Choroid plexus epithelial cell (primary cell): ENCODE measurements around the gene EFNA5.

Experiments used
- DNase-seq: peaks from one replicate; pipeline ENCODE4 v3.0.0-alpha.2; 2010; ENCODE audit warnings: low read depth
- H3K4me3 ChIP-seq: 2 replicates; pipeline ENCODE4 v1.5.1; 2011; ENCODE audit warnings: low read depth, mild to moderate bottlenecking, control low read depth, low read length, moderate library complexity
- TF ChIP-seq, protein P1 (sequence below): conservative IDR thresholded peaks from 2 replicates; pipeline ENCODE4 v1.5.1; 2011; ENCODE audit warnings: low read depth, mild to moderate bottlenecking, control low read depth, inconsistent platforms, low read length, moderate library complexity

EFNA5 gene

DNA sequence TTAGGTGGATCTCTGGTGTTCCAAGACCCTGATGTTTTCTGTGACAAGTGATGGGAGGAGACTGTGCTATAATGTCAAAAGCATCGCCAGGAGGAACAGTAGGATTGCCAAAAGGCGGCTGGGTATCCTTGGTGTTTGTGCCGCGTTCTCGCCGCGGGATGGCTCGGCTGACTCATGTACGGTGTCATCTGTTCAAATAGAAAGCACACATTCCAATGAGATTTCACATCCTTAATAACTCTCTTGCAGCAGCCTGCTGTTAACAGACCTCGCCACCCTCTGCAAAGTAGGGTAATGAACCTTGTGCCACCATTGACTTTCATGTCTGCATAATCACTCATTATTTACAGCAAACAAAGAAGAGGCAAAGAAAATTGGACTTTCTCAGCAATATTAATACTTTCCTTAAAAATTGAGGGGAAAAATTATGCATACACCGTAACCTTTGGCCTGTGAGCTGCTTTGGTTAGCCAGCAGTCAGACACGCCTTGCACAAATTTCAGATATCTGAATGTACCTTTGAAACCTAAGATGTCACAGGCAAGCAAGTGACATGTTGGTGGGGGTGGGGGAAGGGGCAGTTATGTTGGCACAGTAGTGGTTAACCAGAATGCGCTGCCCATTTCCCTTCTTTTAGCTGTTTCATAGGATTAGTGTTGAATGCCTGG is 289.4 kb downstream of the EFNA5 start:
- H3K4me3 ChIP-seq = no peak overlapping the region
- peak; percentile 92 for DNase-seq
- TF ChIP-seq, protein P1, sequence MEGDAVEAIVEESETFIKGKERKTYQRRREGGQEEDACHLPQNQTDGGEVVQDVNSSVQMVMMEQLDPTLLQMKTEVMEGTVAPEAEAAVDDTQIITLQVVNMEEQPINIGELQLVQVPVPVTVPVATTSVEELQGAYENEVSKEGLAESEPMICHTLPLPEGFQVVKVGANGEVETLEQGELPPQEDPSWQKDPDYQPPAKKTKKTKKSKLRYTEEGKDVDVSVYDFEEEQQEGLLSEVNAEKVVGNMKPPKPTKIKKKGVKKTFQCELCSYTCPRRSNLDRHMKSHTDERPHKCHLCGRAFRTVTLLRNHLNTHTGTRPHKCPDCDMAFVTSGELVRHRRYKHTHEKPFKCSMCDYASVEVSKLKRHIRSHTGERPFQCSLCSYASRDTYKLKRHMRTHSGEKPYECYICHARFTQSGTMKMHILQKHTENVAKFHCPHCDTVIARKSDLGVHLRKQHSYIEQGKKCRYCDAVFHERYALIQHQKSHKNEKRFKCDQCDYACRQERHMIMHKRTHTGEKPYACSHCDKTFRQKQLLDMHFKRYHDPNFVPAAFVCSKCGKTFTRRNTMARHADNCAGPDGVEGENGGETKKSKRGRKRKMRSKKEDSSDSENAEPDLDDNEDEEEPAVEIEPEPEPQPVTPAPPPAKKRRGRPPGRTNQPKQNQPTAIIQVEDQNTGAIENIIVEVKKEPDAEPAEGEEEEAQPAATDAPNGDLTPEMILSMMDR = peak; percentile 23

DNA sequence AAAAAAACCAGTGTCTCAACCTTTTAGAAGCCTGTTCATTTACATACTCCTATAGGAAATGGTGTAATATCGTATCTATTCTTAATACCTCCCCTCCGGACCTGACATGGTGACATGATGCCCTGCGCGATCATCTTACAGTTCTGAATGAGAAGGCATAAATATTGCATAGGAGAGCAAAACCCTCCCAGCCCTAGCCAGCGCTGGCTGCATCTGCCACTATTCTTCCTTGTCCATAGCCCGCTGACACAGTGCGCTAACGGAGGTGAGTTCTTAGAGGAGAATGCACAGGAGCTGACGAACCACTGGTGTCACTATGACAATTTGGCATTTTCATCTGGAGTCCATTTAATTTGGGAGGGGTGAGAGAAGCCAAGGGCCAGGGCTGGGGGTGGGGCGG is 290.1 kb downstream of the EFNA5 start:
- DNase-seq = no peak
- no peak overlapping the region for H3K4me3 ChIP-seq
- TF ChIP-seq, protein P1 = no peak

DNA sequence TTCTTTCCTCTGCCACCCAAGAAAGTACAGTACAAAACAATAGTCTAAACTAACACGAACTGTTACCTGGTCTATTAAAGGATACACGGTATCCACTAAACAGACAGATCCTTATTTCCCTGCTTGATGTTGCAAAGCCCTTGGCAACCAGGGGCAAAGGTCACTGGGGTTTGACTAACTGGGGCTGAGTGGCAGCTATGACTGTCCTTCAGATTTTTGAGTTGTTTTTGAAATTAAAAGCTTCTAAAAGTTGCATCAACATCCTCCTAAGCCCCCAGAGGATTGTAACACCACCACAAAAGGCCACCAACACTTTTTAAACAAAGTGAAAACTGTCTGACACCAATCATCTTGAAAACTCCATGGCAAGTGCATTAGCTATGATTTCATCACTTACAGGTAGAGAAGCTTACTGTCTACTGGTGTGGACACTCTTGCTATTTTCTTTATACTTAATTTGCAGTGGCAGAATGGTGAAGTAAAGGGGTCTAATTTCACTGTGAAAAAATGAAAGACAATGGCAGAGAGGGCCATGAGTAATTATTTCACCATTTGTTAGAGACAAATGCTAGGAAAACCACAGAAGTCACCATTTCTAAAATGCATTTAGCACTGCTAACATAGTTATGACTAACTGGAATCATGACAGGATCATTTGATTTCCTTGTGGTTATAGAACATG is 292.4 kb downstream of the EFNA5 start:
- TF ChIP-seq, protein P1 = no peak
- no peak overlapping the region for H3K4me3 ChIP-seq
- DNase-seq = no peak

DNA sequence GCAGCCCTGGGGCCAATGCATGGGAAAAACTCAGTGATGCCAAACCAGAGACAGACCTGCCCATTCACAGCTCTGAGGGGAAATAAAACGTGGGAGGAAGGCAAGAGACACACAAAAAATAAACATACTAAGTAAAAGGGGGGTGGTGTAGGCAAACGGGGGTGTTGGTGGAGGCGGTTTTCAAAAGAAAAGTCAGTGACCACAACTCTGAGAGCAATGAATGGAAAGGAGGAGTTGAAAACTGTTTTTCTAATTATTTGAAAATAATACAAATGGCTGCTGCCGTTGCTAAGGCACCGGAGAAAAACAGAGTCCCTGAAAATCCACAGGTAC is 293.5 kb downstream of the EFNA5 start:
- TF ChIP-seq, protein P1 = no peak
- no peak overlapping the region for H3K4me3 ChIP-seq
- DNase-seq = no peak

DNA sequence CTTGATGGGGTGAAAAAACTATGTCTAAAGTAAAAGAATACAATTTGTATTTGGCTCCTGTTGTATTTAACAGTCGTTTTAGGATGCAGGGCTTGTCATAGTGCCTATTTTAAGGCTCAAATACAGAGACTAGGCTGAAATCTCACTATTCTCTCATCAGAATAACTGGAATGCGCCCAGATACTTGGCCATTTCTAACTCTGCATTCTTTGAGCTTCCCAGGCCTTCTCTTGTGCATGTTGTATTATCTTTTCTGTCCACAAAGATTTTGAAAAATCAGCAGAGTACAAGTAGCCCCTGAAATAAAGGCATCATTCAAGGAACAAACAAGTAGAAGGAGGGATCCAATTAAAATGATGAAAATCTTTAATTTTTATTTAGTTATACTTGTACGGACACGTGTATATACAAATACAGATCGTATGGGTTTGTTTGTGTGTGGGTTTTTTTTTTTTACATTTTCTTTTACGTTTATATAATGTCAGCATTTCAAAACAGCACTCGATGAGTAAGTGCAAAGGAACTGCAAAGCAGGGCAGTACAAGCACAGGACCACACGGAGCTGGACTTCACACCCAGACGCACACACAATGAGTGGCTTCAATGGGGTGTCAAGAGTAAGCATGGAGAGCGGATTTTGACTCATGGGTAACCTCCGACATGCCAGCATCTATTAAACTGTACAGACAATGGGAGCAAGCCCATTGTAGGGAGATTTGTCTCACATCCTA is 294.0 kb downstream of the EFNA5 start:
- H3K4me3 ChIP-seq = no peak overlapping the region
- TF ChIP-seq, protein P1 = no peak
- DNase-seq = peak; percentile 93

DNA sequence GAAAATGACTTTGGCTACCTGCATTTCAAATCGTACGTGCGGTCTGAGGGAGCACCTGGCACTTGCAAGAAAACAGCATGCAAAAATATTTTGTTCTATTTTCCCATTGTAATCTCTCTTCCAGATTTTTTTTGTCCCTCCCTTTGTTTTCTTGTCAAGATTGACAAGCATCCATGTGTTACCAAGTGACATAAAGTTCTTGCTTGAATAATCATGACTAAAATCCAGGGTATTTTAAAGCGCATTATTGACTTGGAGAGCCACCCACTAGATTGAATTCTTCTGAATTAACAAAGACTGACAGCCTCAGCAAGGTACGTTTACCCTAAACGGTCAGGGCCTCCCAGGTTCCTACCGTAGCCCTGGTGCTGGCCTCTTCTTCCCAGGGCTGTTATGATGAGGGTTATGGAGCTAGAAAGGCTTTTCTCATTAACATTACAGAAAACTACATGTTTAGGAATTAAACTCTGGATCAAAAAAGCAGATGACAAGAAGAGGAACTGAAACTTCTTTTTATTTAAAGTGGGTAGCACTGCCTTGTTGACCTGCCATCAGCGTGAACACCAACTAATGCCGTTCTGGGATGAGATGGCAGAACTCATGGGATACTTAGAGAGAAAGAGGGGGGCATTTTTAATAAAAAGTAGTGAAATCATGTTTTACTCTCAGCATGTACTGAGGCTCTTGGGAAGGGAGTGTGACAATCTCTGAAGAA is 297.0 kb downstream of the EFNA5 start:
- no peak for DNase-seq
- TF ChIP-seq, protein P1 = no peak
- H3K4me3 ChIP-seq = no peak overlapping the region
